HepG2 (cell line): ENCODE results near the gene RPTOR. TPM values are rescaled to one million over a fixed set of nuclear protein-coding genes. Genes with fewer than 3 reads are reported as not detected.

Experiments used
- AKNA ChIP-seq: sonication (generic); formaldehyde crosslinking; IDR thresholded peaks from 2 replicates; pipeline ENCODE4 v1.4.0; 2020; ENCODE audit warnings: missing genetic modification reagents, borderline replicate concordance
- ATF7-NPFF ChIP-seq: sonication (generic); formaldehyde crosslinking; IDR thresholded peaks from 2 replicates; pipeline ENCODE4 v1.8.1; 2023; ENCODE audit warnings: mild to moderate bottlenecking, low read depth, missing genetic modification reagents, moderate library complexity
- ELF4 ChIP-seq: sonication (generic); formaldehyde crosslinking; IDR thresholded peaks from 2 replicates; pipeline ENCODE4 v1.5.0; 2020; ENCODE audit warnings: missing genetic modification reagents, mild to moderate bottlenecking, moderate library complexity, borderline replicate concordance
- LCORL ChIP-seq, 2 experiments: fragments of 450-650 bp in 1 of 2; sonication (generic) in 1 of 2; formaldehyde crosslinking in 1 of 2; IDR thresholded peaks; 2 replicates each; pipeline versions ENCODE4 v1.5.0 to v1.6.1; 2017 to 2020; ENCODE audit warnings: antibody characterized with exemption in 1 of 2, missing genetic modification reagents in 1 of 2
- MEIS1 ChIP-seq: sonication (generic); formaldehyde crosslinking; IDR thresholded peaks from 2 replicates; pipeline ENCODE4 v1.9.0; 2021; ENCODE audit warnings: mild to moderate bottlenecking, missing genetic modification reagents, moderate library complexity, borderline replicate concordance
- NONO ChIP-seq, 2 experiments: fragments of 450-650 bp in 1 of 2; sonication (generic) in 1 of 2; formaldehyde crosslinking in 1 of 2; IDR thresholded peaks in 1 of 2; conservative IDR thresholded peaks in 1 of 2; 2 replicates each; pipeline versions ENCODE4 v1.6.1 to v1.8.0; 2017 to 2022; ENCODE audit warnings: mild to moderate bottlenecking in 1 of 2, missing genetic modification reagents in 1 of 2, moderate library complexity in 1 of 2
- NRL ChIP-seq: sonication (generic); formaldehyde crosslinking; IDR thresholded peaks from 2 replicates; pipeline ENCODE4 v1.5.0; 2020; ENCODE audit warnings: missing genetic modification reagents, mild to moderate bottlenecking, moderate library complexity, borderline replicate concordance
- RXRB ChIP-seq: IDR thresholded peaks from 2 replicates; pipeline ENCODE4 v1.6.1; 2016; ENCODE audit warnings: borderline replicate concordance, missing genetic modification reagents, missing compliant biosample characterization
- SETDB1 ChIP-seq: sonication (generic); formaldehyde crosslinking; IDR thresholded peaks from 2 replicates; pipeline ENCODE4 v1.5.1; 2020; ENCODE audit warnings: missing genetic modification reagents, mild to moderate bottlenecking, borderline replicate concordance
- SIX1 ChIP-seq: sonication (generic); formaldehyde crosslinking; IDR thresholded peaks from 2 replicates; pipeline ENCODE4 v1.4.0; 2020; ENCODE audit warnings: missing genetic modification reagents, borderline replicate concordance
- THAP9 ChIP-seq: sonication (generic); formaldehyde crosslinking; IDR thresholded peaks from 2 replicates; pipeline ENCODE4; 2020; ENCODE audit warnings: missing genetic modification reagents, mild to moderate bottlenecking, borderline replicate concordance
- ZBTB3 ChIP-seq: sonication (generic); formaldehyde crosslinking; IDR thresholded peaks from 2 replicates; pipeline ENCODE4 v1.4.0; 2020; ENCODE audit warnings: low read depth, mild to moderate bottlenecking, moderate library complexity, missing genetic modification reagents, borderline replicate concordance
- ZBTB8A ChIP-seq: sonication (generic); formaldehyde crosslinking; IDR thresholded peaks from 2 replicates; pipeline ENCODE4 v1.4.0; 2020; ENCODE audit warnings: mild to moderate bottlenecking, low read depth, missing genetic modification reagents, borderline replicate concordance
- ZMAT3 ChIP-seq: sonication (generic); formaldehyde crosslinking; conservative IDR thresholded peaks from 2 replicates; pipeline ENCODE4 v1.7.0; 2021; ENCODE audit warnings: missing genetic modification reagents
- ZNF331 ChIP-seq: sonication (generic); formaldehyde crosslinking; IDR thresholded peaks from 2 replicates; pipeline ENCODE4 v1.4.0; 2020; ENCODE audit warnings: missing genetic modification reagents
- ZNF556 ChIP-seq: sonication (generic); formaldehyde crosslinking; IDR thresholded peaks from 2 replicates; pipeline ENCODE4 v1.4.0; 2020; ENCODE audit warnings: mild to moderate bottlenecking, missing genetic modification reagents, borderline replicate concordance
- polyA plus RNA-seq, 8 experiments: library from polyadenylated mRNA; depleted of rRNA in 3 of 8; stranded (reverse) in 7 of 8; unstranded in 1 of 8; fragments of >200 nt; fragmentation: Illumina TruSeq in 4 of 8; extraction: Trizol in 4 of 8; gene quantifications; 2 replicates each; pipeline versions ENCODE4 v1.2.1 to v1.2.3, GENCODE V29; 2011 to 2016; ENCODE audit warnings: low read depth in 4 of 8, missing spikeins in 1 of 8, mixed read lengths in 1 of 8; ENCODE audit not compliant: insufficient read depth in 1 of 8
- total RNA-seq, 5 experiments: library from RNA; depleted of rRNA; stranded (reverse); fragments of >200 nt; fragmentation: Illumina TruSeq; extraction: Trizol; gene quantifications; 2 replicates each; pipeline ENCODE4 v1.2.3, GENCODE V29; 2016; ENCODE audit warnings: low read depth in 1 of 5
- TF ChIP-seq, protein P1 (sequence below): sonication (generic); formaldehyde crosslinking; IDR thresholded peaks from 2 replicates; pipeline ENCODE4 v1.5.0; 2020; ENCODE audit warnings: missing genetic modification reagents, mild to moderate bottlenecking, borderline replicate concordance
- TF ChIP-seq, protein P2 (sequence below): sonication (generic); formaldehyde crosslinking; IDR thresholded peaks from 2 replicates; pipeline ENCODE4 v1.8.1; 2023; ENCODE audit warnings: mild to moderate bottlenecking, missing genetic modification reagents

Gene RPTOR
- total and polyA plus RNA-seq, 2 of the 13 experiments (the other 11 are each of a cell fraction or from before 2014, with no cell fraction given), result 6.6 to 25.3 TPM

GRCh38 chr17:80990921-80991644, 446.4 kb downstream of the RPTOR start (continued):
- no peak for TF ChIP-seq ZBTB8A (CRISPR knock-in tag)
- no peak for TF ChIP-seq ZMAT3 (CRISPR knock-in tag)
- 0 out of 2 replicates have a peak, but pooled peaks have one; percentile 56 for TF ChIP-seq ELF4 (CRISPR knock-in tag)
- 0 out of 2 replicates have a peak, but pooled peaks have one; percentile 41 for TF ChIP-seq NRL
- TF ChIP-seq THAP9, result no peak; the same call in 1 of the 2 replicates
- TF ChIP-seq RXRB (CRISPR knock-in tag), result no peak
- no peak for TF ChIP-seq SETDB1 (CRISPR knock-in tag)
- no peak for TF ChIP-seq LCORL (IDR thresholded peaks at IDR 0.05)
- peak; percentile 94 for TF ChIP-seq LCORL (CRISPR knock-in tag; IDR thresholded peaks at IDR 0.05)
- TF ChIP-seq, protein P1, sequence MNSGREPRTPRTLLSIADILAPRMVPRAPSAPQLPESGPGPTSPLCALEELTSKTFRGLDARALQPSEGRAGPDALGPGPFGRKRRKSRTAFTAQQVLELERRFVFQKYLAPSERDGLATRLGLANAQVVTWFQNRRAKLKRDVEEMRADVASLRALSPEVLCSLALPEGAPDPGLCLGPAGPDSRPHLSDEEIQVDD (CRISPR knock-in tag), result no peak
- TF ChIP-seq MEIS1, result peak; percentile 52; the same call in 1 of the 2 replicates
- no peak for TF ChIP-seq ATF7-NPFF (CRISPR knock-in tag)
- TF ChIP-seq AKNA (CRISPR knock-in tag), result no peak
- peak; percentile 11; the same call in 1 of the 2 replicates for TF ChIP-seq ZNF331 (CRISPR knock-in tag)
- TF ChIP-seq, protein P2, sequence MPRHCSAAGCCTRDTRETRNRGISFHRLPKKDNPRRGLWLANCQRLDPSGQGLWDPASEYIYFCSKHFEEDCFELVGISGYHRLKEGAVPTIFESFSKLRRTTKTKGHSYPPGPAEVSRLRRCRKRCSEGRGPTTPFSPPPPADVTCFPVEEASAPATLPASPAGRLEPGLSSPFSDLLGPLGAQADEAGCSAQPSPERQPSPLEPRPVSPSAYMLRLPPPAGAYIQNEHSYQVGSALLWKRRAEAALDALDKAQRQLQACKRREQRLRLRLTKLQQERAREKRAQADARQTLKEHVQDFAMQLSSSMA (CRISPR knock-in tag), result no peak
- TF ChIP-seq NONO (IDR thresholded peaks at IDR 0.05), result no peak
- TF ChIP-seq NONO (CRISPR knock-in tag; conservative IDR thresholded peaks at IDR 0.05), result peak; percentile 4; the same call in 1 of the 2 replicates
- TF ChIP-seq ZNF556 (CRISPR knock-in tag), result 0 out of 2 replicates have a peak, but pooled peaks have one; percentile 54
- 0 out of 2 replicates have a peak, but pooled peaks have one; percentile 7 for TF ChIP-seq SIX1 (CRISPR knock-in tag)
- 0 out of 2 replicates have a peak, but pooled peaks have one; percentile 78 for TF ChIP-seq ZBTB3
